Left ventricle myocardium superior (tissue), 1 donor: Measurements from ENCODE around the gene ZSWIM4. TPM values are rescaled to one million over a fixed set of nuclear protein-coding genes. Genes with fewer than 3 reads are reported as not detected.
"Not testable (repeated sequence)": the region's sequence is repeated elsewhere in the genome, so short reads cannot be mapped to it uniquely, and the experiment has no call there.

Experiments
- ATAC-seq: fragments of 200-7000 bp; cut with Tn5 transposase; one replicate; pipeline ENCODE4 v1.9.1; 2020; ENCODE audit warnings: mild to moderate bottlenecking, moderate library complexity
- DNase-seq: peaks from one replicate; pipeline ENCODE4 v3.0.0-alpha.2; 2020
- intact Hi-C: fragments of 100-400 bp; cut with micrococcal nuclease; formaldehyde crosslinking; loops from one replicate; pipeline ENCODE4 v1.11.0; 2022
- total RNA-seq: library from RNA; stranded (reverse); fragmentation: NEBNext Ultra II Directional; extraction: Animal tissue kit (Norgen Biotek cat#: 25700); gene quantifications from one replicate; pipeline ENCODE4 v1.2.1, GENCODE V29; 2021
- donor health status: DM: no; HTN: yes; CAD: no; lungs with severe emphysema.

Gene ZSWIM4
- total RNA-seq, 1 donor from 2014 or later = 2.3 TPM

DNA sequence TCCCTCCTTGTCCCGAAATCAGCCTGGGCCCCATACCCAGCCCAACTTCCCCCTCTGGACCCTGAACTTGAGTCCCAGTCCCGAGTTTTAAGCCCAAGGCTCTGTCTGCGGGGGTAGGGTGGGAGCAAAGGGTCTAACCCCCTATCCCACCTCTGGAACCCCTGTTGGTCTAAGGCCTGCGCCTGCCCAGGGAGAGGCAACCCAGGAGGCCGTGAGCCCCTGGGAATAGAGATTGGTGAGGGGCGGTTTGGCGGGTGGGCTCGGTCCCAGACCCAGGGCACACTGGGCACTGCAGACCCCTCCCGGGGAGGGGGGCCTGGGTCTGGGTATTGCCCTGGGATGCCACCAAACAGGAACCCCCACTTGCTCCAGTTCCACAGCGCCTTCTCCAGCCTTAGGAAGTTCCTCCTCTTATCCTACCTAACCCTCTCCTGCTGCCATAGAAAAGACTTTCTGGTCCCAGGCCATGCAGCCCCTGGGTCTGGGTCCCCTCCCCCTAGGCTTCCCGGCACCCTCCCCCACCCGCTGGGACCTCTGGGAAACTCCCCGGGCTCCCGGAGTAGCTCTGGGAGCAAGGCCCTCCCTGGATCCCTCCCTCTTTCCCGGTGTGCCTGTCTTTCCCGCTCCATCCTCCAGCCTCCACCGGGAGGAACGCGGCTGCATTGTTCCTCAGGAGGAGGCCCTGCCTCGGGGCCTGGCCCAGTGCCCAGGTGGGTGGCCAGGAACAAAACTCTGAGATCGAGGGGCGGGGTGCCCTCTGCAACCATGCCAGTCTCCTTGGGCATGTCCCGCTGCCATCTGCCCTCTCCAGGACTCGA, 48.1 kb downstream of the ZSWIM4 start:
- DNase-seq = peak; percentile 67
- intact Hi-C loops = no loop called here
- ATAC-seq = no peak

DNA sequence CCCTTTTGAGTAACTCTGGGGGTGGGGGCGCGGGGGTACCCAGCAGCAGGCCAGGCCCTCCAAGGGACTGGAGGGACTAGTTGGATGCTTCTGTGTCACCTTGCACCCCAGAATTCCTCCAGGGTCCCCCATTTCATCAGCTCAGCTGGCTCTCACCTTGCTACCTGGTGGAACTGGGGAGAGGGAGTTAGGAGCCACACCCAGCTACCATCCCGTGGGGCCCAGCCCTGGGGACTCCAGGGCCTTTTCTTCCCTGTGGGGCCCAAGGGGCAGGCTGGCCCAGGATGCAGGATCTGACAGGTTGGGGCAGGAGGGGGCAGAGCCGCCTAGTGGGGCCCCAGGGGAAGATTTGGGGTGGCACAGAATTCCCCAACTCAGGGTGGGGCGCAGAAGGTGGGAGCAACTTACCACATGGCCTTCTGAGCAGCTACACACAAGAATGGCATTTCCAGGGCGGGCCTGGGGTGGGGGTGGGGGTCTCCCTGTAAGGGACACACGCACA, 48.9 kb downstream of the ZSWIM4 start:
- ATAC-seq (no peak), DNase-seq (no peak)
- intact Hi-C loops = no loop called here

DNA sequence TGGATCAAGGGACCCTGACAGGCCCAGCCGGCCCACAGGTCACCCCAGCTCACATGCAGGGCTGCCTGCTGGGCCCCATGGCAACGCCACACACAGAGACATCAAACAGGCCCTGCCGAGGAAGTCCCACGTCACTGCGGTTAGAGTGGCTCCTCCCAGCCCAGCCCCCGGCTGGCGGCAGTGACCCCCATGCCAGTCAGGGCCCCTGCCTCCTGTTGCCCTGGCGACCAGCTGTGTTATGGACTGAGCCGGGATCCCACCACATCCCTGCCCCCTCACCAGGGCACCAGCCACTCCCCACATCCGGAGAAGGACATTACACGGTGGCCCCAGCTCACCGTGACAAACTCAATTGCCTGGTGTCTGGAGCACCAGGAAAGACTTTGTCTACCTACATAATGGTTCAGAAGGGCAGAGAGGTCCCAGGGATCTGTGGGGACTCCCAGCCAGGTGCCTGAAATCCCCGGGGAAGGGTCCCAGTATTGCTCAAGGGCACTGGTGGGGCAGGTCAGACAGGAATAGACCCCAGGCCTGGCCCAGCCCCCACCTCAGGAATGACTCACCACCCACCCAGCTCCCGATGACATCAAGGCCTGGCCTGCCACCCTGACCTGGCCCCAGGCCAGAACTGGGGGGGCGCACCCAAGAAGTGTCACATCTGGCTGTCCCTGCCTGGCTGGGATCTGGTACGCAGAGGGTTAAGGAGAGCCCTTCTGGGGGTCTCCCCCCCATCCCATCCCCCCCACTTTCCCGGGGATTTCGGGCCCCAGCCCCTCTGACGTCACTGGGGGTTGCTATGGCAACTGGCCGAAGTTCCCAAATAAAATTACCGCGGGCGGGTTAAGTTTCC, 51.5 kb downstream of the ZSWIM4 start:
- peak; percentile 92 for DNase-seq
- ATAC-seq = peak; percentile 64
- intact Hi-C loops = no loop called here

DNA sequence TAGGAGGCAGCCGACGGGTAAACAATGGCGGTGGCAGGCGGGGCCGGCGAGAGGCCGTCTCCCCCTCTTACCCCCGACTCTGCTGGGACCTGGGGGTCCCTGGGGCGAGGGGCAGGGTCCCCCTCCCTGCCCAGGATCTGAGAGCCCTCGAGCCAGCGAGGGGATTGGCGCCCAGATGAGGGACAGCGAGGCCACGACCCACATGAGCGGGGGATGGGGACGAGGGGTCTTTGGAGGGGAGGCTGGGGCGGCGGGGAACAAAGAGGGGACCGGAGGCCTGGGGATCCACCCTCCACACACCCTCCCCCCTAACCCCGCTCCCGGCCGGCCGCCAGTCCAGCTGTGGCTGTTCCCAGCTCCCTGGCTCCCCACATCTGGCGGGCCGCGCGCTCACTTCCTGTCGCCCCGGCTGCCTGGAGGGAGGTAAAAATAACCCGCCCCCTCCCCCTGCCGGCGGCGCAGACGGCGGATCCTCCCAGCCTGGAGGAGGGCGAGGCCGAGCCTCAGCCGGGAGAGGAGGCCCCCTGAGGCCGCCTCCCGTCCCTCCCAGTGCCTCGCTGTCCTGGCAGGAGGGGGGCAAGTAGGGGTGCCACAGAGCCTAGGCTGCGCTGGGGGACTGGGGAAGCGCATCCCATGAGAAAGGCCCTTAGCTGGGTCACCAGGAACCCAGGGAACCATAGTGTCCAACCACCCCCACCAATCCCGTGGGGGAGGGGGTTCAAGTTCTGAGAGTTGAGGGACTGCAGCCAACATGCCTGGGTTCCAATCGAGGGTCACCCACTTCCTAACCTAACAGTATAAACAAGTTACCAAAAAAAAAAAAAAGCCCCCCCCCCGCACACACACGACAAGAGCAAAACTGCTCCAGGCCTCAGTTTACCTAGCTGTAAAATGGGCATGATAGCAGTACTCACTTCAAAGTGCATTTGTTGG, 52.4 kb downstream of the ZSWIM4 start:
- ATAC-seq (peak; percentile 77), DNase-seq (peak; percentile 98)
- intact Hi-C loops = no loop called here

DNA sequence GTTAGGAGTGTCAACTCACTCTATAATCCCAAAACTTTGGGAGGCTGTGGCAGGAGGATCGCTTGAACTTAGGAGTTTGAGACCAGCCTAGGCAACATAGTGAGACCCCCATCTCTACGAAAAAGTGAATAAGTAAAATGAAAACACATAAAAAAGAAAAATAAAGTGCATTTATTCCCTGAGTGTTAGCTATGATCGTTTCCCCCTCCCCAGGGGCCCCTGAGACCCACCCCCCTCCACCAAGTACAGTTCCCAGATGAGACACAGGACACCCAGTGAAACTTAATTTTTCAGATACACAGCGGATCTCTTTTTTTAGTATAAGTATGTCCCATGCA, 53.1 kb downstream of the ZSWIM4 start:
- DNase-seq = no peak
- intact Hi-C loops = no loop called here

DNA sequence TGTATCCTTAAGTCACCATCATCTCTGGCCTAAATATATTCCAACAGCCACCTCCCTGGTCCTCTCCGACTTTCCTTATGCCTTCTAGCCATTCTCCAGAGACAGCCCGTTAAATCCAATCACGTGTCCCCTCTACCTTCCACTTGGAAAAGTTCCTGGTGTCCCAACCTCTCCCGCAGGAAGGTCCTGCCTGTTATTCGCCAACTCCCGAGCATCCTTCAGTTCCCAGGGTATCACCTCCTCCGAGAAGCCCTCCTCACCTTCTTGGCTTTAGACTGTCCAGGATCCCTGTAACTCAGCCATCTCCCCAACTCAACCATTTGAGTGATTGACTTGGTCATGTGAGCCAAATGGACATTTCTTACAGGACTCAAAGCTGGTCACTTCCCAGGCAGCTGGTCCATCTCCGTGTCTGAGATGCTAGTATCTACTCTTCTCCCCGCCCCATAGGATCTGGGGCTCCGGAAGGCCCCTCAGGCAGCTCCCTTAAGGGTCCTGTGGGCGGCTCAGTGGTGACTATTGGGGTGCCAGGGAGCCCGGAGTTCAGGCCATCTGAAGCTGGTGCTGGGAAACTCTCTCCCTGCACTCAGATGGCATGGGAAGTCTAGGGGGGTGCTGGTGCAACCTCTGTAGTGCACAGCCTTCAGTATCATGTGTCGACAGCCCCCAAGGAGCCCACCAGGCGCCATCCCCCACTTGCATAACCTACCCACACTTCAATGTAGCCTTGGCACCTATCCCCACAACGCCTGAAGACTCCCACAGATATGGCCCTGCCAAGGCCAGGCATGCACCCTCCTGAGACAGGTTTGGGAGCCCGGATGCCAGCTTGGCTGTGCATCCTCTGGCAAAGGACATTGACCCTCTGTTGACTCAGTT, 53.8 kb downstream of the ZSWIM4 start:
- DNase-seq (no peak), ATAC-seq (no peak)
- intact Hi-C loops = no loop called here

More for the DNA sequence above, 53.1 kb downstream of the ZSWIM4 start:
- ATAC-seq = no peak

DNA sequence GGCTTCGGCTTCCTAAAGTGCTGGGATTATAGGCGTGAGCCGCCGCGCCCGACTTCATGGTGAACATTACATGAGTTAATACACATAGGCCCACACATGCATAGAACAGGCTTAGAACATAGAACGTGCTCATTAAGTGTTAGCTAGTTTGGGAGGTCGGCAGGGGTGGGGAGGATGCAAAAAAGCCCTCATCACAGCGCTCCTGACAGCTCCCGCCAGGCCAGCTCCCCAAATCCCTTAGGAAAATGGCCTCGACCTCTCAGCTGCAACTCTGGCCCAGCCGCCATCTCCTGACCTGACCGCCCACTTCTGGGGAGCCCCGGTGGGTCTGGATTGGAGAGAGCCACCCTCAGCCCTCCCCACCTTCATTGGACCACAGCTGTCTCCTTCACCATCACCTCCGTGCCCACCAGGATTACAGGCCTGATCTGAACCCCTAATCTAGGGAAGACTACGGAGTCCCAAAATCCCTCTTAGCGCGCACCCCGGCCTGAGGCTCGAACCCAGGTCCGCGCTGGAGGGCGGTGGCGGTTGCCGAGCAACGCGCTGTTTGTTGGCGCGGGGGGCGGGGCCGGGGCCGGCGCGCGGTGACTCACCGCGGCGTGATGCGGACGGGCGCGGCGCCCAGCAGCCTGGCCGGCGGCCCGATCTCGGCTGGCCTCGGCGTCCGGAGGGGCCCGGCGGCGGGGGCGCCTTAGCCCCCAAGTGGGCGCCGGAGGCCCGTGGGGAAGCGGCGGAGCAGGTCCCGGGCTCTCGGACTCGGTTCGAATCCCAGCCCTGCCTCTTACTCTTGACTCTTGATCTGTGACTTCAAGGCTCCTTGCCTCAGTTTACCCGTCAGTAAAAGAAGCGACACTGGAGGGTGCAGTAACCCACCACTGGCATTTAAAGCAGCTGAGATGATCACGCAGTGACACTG, 55.0 kb downstream of the ZSWIM4 start:
- DNase-seq (peak; percentile 94), ATAC-seq (peak; percentile 40)
- intact Hi-C loops = no loop called here

DNA sequence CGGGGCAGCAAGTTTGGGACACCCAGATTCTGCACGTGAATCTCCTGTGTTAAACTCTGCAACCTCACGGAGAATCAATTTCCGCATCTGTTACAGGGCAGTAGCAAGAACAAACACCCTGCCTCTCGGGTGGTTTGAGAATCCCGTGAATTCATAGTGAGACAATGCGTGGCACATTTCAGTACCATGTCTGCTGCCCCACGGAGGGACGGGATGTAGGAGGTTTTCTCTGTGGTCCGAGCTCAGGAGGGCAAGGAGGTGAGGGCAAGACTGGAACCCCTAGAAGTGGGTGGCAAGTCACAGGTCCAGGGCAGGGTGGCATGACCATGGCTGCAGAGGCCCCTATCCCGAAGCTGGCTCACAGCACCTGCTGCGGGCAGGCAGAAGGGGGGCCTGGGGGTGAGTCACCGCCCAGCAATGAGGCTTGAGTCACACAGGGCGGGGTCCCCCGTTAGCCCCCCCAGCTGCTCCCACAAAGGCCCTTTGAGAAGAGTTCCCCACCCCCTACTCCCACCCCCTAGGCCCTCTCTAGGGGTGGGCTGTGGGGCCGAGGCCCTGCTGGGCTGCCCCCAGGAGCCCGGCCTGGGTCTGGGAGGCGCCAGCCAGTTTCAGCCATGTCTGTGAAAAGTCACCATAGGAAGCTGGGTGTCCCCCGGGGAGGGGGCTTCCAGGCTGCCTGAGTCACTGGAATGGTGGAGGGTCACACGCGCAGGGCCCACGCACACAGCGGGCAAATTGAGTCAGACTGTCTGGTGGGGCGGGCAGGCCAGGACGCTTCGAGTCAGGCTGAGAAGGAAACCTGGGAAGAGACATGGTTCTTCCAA, 55.9 kb downstream of the ZSWIM4 start:
- peak; percentile 86 for DNase-seq
- intact Hi-C loops = no loop called here
- ATAC-seq = peak; percentile 52

DNA sequence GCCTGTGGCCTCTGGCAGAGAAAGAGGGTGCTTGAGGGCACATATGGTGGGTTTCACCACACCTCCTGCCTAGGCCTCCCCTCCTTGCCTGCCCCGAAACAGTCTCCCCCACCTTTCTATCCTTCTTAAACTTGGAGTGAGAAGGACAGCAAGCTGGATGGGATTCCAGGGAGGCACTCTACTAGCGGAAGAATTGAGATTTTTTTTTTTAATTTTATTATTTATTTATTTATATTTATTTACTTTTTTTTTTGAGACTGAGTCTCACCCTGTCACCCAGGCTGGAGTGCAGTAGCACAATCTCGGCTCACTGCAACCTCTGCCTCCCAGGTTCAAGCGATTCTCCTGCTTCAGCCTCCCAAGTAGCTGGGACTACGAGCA, 56.5 kb downstream of the ZSWIM4 start:
- not testable (repeated sequence) for ATAC-seq

DNA sequence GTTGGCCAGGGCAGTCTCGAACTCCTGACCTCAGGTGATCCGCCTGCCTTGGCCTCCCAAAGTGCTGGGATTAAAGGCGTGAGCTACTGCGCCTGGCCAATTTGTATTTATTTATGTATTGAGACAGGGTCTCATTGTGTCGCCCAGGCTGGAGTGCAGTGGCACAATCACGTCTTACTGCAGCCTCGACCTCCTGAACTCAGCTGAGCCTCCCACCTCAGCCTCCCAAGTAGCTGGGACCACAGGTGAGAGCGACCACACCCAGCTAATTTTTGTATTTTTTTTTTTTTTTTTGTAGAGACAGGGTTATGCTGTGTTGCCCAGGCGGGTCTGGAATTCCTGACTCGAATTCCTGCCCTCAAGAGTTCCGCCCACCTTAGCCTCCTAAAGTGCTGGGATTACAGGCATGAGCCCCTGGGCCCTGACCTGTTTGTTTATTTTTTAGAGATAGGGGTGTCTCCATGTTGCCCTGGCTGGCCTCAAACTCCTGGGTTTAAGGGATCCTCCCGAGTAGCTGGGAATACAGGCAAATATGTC, 57.0 kb downstream of the ZSWIM4 start:
- intact Hi-C loops, ATAC-seq, DNase-seq: not testable (repeated sequence)

More for the DNA sequence above, 56.5 kb downstream of the ZSWIM4 start:
- DNase-seq, intact Hi-C loops: not testable (repeated sequence)

DNA sequence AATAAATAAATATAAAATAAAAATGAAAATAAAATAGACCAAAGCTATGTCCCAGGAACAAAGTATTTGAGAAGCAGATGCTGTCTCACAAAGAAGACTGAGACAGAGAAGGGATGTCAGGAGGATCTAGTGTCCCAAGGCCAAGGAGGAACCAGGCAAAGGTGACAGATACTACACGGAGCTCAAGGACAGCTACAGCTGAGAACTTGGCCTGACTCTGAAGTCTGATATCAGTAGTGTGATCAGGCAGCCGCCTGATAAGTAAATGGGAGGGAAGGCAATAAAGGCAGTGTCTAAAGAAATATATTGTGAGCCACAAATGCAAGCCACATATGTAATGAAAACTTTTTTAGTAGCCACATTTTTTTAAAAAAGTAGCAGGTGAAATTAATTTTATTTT, 61.3 kb downstream of the ZSWIM4 start:
- DNase-seq (no peak), ATAC-seq (no peak)
- intact Hi-C loops = no loop called here

DNA sequence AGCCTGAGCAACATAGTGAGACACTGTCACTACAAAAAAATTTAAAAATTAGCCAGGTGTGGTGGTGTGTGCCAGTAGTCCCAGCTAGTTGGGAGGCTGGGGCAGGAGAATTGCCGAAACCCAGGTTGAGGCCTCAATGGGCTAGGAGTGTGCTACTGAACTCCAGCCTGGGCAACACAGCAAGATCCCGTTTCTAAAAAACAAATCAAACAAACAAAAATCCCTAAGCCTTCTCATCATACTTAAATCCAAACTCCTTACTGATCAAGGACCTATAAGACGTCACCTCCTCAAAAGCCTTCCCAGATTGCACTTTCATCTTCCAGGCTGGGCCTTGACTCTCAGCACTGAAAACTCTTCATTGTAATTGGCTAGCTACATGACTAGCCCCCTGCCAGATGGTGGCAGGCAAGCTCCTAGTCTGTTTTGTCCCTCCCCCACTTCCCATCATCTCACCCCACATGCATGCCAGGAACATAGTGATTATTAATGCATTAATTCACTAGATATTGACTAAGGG, 64.2 kb downstream of the ZSWIM4 start:
- DNase-seq (no peak), ATAC-seq (no peak)
- intact Hi-C loops = no loop called here

DNA sequence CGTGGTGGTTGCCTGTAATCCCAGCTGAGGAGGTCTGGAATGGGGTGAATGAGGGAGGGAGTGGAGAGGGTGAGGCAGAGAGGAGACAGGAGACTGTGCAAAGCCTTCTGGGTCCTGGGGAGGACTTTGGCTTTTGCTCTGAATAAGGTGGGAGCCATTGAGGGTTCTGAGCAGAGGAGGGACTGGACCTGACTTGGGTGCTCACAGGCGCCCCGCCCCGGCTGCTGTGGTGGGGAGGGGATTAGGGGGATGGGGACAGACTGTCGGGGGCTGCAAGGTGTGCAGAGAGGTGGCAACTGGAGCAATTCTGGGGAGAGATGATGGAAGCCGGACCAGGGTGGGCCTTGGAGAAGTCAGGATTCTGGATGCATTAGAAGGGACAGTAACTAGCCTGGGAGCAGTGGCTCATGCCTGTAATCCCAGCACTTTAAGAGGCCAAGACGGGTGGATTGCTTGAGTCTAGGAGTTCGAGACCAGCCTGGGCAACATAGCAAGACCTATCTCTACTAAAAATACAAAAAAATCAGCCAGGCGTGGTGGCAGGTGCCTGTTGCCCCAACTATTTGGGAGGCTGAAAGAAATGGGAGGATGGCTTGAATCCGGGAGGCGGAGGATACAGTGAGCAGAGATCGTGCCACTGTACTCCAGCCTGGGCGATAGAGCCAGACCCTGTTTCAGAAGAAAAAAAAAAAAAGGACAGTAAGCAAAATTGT, 65.6 kb downstream of the ZSWIM4 start:
- intact Hi-C loops = loop anchor here (10.0 kb wide), 1 partner anchor 76 kb away; no protein-coding TSS in a partner anchor
- ATAC-seq (no peak), DNase-seq (no peak)

DNA sequence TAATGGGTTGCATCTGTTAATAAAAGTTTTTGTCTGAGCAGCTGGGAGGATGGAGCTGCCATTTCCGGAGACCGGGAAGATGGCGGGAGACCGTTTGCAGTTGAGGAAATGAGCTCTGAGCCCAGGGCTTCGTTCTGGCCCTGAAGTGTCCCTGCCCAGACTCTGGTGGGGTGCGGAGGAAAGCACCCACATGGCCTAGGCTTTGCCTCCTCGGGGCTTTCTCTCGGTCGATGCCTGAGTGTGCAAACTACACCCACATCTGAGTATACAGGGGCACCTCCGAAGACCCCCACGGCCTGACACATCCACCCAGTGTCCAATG, 66.1 kb downstream of the ZSWIM4 start:
- intact Hi-C loops = loop anchor here (10.0 kb wide), 1 partner anchor 77 kb away; no protein-coding TSS in a partner anchor
- peak; percentile 5 for ATAC-seq
- peak; percentile 41 for DNase-seq
